SK-N-SH (cell line): ENCODE data around the gene KIF2A. TPM values are rescaled to one million over a fixed set of nuclear protein-coding genes. Genes with fewer than 3 reads are reported as not detected.

Experiments
- CTCF ChIA-PET: fragments of 300-600, 350-600 bp; formaldehyde crosslinking; extraction: SDS; loops from one replicate; lab custom pipeline; 2021; lab: Yijun Ruan, JAX
- POLR2A ChIA-PET: fragments of 350-600 bp; sonication (Branson Sonifier 250); formaldehyde crosslinking; extraction: SDS; loops from one replicate; lab custom pipeline; 2020; ENCODE audit warnings: antibody characterized with exemption, inconsistent platforms; lab: Yijun Ruan, JAX
- DNase-seq: peaks from one replicate; pipeline ENCODE4 v3.0.0; 2012
- H2AFZ ChIP-seq: fragments of 200-600 bp; sonication (generic); 2 replicates; pipeline ENCODE4 v1.8.1; 2016; ENCODE audit warnings: antibody characterized with exemption, mild to moderate bottlenecking, low read depth
- H3F3A ChIP-seq: fragments of 200-600 bp; sonication (generic); replicated peaks from 2 replicates; pipeline ENCODE3; 2016; ENCODE audit warnings: antibody characterized with exemption, mild to moderate bottlenecking; ENCODE audit not compliant: insufficient read depth
- H3K27ac ChIP-seq, 2 experiments: fragments of 200-500 bp in 1 of 2; fragments of 200-600 bp in 1 of 2; sonication (Bioruptor generic) in 1 of 2; sonication (generic), shearing (Covaris generic) in 1 of 2; 2 replicates each; pipeline versions ENCODE4 v1.5.1 to v1.6.1; 2014 to 2016; ENCODE audit warnings: low read depth in 2 of 2, inconsistent platforms in 1 of 2, low read length in 1 of 2, mild to moderate bottlenecking in 1 of 2, mixed read lengths in 1 of 2
- H3K27me3 ChIP-seq: fragments of 200-600 bp; sonication (generic), shearing (Covaris generic); 2 replicates; pipeline ENCODE4 v1.6.1; 2016; ENCODE audit warnings: mixed run types; ENCODE audit not compliant: insufficient read depth
- H3K36me3 ChIP-seq, 2 experiments: fragments of 200-500 bp in 1 of 2; fragments of 200-600 bp in 1 of 2; sonication (Bioruptor generic) in 1 of 2; sonication (generic) in 1 of 2; replicated peaks in 1 of 2; 2 replicates each; pipeline versions ENCODE3 to v1.5.1; 2014 to 2016; ENCODE audit warnings: low read length in 1 of 2, mild to moderate bottlenecking in 1 of 2; ENCODE audit not compliant: insufficient read depth in 2 of 2, control insufficient read depth in 1 of 2
- H3K4me1 ChIP-seq, 2 experiments: fragments of 200-500 bp in 1 of 2; fragments of 200-600 bp in 1 of 2; sonication (Bioruptor generic) in 1 of 2; sonication (generic), shearing (Covaris generic) in 1 of 2; 2 replicates each; pipeline versions ENCODE4 v1.5.1 to v1.6.1; 2014 to 2016; ENCODE audit warnings: low read depth in 1 of 2, low read length in 1 of 2, mixed run types in 1 of 2; ENCODE audit not compliant: insufficient read depth in 2 of 2, control insufficient read depth in 1 of 2
- H3K4me2 ChIP-seq: fragments of 200-600 bp; sonication (generic), shearing (Covaris generic); 2 replicates; pipeline ENCODE4 v1.6.1; 2017; ENCODE audit warnings: mixed run types
- H3K4me3 ChIP-seq, 2 experiments: fragments of 200-500 bp in 1 of 2; fragments of 200-600 bp in 1 of 2; sonication (Bioruptor generic) in 1 of 2; sonication (generic), shearing (Covaris generic) in 1 of 2; 2 replicates each; pipeline versions ENCODE4 v1.5.1 to v1.8.1; 2014 to 2016; ENCODE audit warnings: low read depth in 2 of 2, inconsistent platforms in 1 of 2, low read length in 1 of 2, mild to moderate bottlenecking in 1 of 2, mixed read lengths in 1 of 2, moderate library complexity in 1 of 2
- H3K79me2 ChIP-seq: fragments of 200-600 bp; sonication (generic); 2 replicates; pipeline ENCODE4 v1.8.1; 2017; ENCODE audit warnings: mild to moderate bottlenecking; ENCODE audit not compliant: insufficient read depth
- H3K9ac ChIP-seq: fragments of 200-600 bp; sonication (generic); 2 replicates; pipeline ENCODE4 v1.6.1; 2017; ENCODE audit warnings: mixed run types
- H3K9me2 ChIP-seq: fragments of 200-600 bp; sonication (generic); 2 replicates; pipeline ENCODE4 v1.6.1; 2017; ENCODE audit warnings: mixed run types
- H3K9me3 ChIP-seq: fragments of 200-600 bp; sonication (generic); 2 replicates; pipeline ENCODE4 v1.6.1; 2017; ENCODE audit warnings: mixed run types, mild to moderate bottlenecking, moderate library complexity
- H4K20me1 ChIP-seq: fragments of 200-600 bp; sonication (generic); 2 replicates; pipeline ENCODE4 v1.6.1; 2017; ENCODE audit warnings: mild to moderate bottlenecking, mixed run types; ENCODE audit not compliant: insufficient read depth
- CHD2 ChIP-seq: fragments of 150-350 bp; IDR thresholded peaks from 2 replicates; pipeline ENCODE4 v1.6.1; 2018; ENCODE audit warnings: low read length; ENCODE audit not compliant: partially characterized antibody
- CTCF ChIP-seq: fragments of 200-600 bp; sonication (generic); IDR thresholded peaks from 2 replicates; pipeline ENCODE4 v1.6.1; 2017; ENCODE audit warnings: antibody characterized with exemption, mild to moderate bottlenecking, moderate library complexity
- EP300 ChIP-seq, 2 experiments: IDR thresholded peaks; 2 replicates each; pipeline versions ENCODE4 v1.4.0 to v1.6.1; 2012; ENCODE audit warnings: borderline replicate concordance in 1 of 2, low read depth in 1 of 2, low read length in 1 of 2
- FOSL2 ChIP-seq: IDR thresholded peaks from 2 replicates; pipeline ENCODE4 v1.4.0; 2012; ENCODE audit warnings: low read depth, mild to moderate bottlenecking, moderate library complexity, borderline replicate concordance
- FOXJ3 ChIP-seq: sonication (generic); formaldehyde crosslinking; IDR thresholded peaks from 2 replicates; pipeline ENCODE4 v1.5.1; 2020; ENCODE audit warnings: mild to moderate bottlenecking, missing genetic modification reagents
- GABPA ChIP-seq: IDR thresholded peaks from 2 replicates; pipeline ENCODE4 v1.4.0; 2012; ENCODE audit warnings: low read depth, mild to moderate bottlenecking
- GATA2 ChIP-seq: sonication (generic); formaldehyde crosslinking; IDR thresholded peaks from 2 replicates; pipeline ENCODE4 v1.5.0; 2020; ENCODE audit warnings: mild to moderate bottlenecking, missing genetic modification reagents
- MXI1 ChIP-seq: IDR thresholded peaks from 2 replicates; pipeline ENCODE4 v1.6.1; 2012; ENCODE audit warnings: mild to moderate bottlenecking, low read depth, low read length, improper control_type of control experiment
- NFIC ChIP-seq: IDR thresholded peaks from 2 replicates; pipeline ENCODE4 v1.4.0; 2012; ENCODE audit warnings: borderline replicate concordance
- NRF1 ChIP-seq: IDR thresholded peaks from 2 replicates; pipeline ENCODE4 v1.6.1; 2012; ENCODE audit warnings: low read depth, mild to moderate bottlenecking, low read length
- RCOR1 ChIP-seq: fragments of 150-350 bp; IDR thresholded peaks from 2 replicates; pipeline ENCODE4 v1.6.1; 2017; ENCODE audit warnings: antibody characterized with exemption, low read length
- SMC3 ChIP-seq: IDR thresholded peaks from 2 replicates; pipeline ENCODE4 v1.6.1; 2012; ENCODE audit warnings: low read depth, low read length, improper control_type of control experiment
- TAF1 ChIP-seq: IDR thresholded peaks from 2 replicates; pipeline ENCODE4 v1.6.1; 2012; ENCODE audit warnings: low read depth, mild to moderate bottlenecking, low read length, moderate library complexity, borderline replicate concordance
- TEAD4 ChIP-seq: IDR thresholded peaks from 2 replicates; pipeline ENCODE4 v1.4.0; 2012; ENCODE audit warnings: mild to moderate bottlenecking, borderline replicate concordance; ENCODE audit not compliant: insufficient read depth
- WGBS: methylation state at CpG from one replicate; pipeline ENCODE4 v1.1.6; 2017; ENCODE audit warnings: low lambda C conversion rate; 5-methylcytosine and 5-hydroxymethylcytosine counted together
- polyA plus RNA-seq, 3 experiments: library from polyadenylated mRNA; depleted of rRNA; stranded (reverse); fragments of >200 nt; gene quantifications; 2 replicates each; pipeline ENCODE4 v1.2.3, GENCODE V29; 2012
- TF ChIP-seq, protein P1 (sequence below): IDR thresholded peaks from 2 replicates; pipeline ENCODE4 v1.6.1; 2012; ENCODE audit warnings: mild to moderate bottlenecking, low read depth, low read length, moderate library complexity
- TF ChIP-seq, protein P2 (sequence below): fragments of 150-350 bp; IDR thresholded peaks from 2 replicates; pipeline ENCODE4 v1.6.1; 2016; ENCODE audit warnings: mild to moderate bottlenecking, low read depth, low read length
- TF ChIP-seq, protein P3 (sequence below): IDR thresholded peaks from 2 replicates; pipeline ENCODE4; 2012

Gene KIF2A
- polyA plus RNA-seq, 1 of the 3 experiments (the other 2 are of a cell fraction), result 14.3 TPM

DNA sequence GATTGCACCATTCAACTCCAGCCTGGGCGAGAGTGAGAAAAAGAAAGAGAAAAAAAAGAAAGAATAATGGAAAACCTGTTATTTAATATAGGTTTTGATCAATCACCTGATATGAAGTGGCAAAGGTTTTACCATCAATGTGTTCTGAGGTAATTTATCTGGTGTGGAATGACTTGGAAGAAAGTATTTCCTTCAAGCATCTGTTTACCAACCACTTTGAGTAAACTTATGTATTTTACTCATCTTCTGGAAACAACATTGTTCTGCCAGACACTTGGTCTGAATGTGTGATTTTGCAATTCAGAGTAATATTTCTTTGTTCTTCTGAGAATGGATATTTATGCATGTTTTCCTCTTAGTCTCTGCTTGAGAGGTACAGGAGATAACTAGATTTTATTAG lies 24.3 kb downstream of the KIF2A start:
- Histone ChIP-seq H3K9ac (no peak overlapping the region), H3K4me2 (no peak overlapping the region)
- TF ChIP-seq GATA2 (CRISPR knock-in tag) (no peak), TEAD4 (no peak), FOXJ3 (no peak), NRF1 (no peak), CTCF (no peak), GABPA (no peak), FOSL2 (no peak), CHD2 (no peak), EP300 (IDR thresholded peaks at IDR 0.05; ENCODE audit: borderline replicate concordance in 1 of 2, low read depth in 1 of 2, low read length in 1 of 2) (no peak), TAF1 (no peak), MXI1 (no peak), SMC3 (no peak), RCOR1 (no peak), NFIC (no peak)
- TF ChIP-seq, protein P1, sequence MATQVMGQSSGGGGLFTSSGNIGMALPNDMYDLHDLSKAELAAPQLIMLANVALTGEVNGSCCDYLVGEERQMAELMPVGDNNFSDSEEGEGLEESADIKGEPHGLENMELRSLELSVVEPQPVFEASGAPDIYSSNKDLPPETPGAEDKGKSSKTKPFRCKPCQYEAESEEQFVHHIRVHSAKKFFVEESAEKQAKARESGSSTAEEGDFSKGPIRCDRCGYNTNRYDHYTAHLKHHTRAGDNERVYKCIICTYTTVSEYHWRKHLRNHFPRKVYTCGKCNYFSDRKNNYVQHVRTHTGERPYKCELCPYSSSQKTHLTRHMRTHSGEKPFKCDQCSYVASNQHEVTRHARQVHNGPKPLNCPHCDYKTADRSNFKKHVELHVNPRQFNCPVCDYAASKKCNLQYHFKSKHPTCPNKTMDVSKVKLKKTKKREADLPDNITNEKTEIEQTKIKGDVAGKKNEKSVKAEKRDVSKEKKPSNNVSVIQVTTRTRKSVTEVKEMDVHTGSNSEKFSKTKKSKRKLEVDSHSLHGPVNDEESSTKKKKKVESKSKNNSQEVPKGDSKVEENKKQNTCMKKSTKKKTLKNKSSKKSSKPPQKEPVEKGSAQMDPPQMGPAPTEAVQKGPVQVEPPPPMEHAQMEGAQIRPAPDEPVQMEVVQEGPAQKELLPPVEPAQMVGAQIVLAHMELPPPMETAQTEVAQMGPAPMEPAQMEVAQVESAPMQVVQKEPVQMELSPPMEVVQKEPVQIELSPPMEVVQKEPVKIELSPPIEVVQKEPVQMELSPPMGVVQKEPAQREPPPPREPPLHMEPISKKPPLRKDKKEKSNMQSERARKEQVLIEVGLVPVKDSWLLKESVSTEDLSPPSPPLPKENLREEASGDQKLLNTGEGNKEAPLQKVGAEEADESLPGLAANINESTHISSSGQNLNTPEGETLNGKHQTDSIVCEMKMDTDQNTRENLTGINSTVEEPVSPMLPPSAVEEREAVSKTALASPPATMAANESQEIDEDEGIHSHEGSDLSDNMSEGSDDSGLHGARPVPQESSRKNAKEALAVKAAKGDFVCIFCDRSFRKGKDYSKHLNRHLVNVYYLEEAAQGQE, result no peak
- TF ChIP-seq, protein P2, sequence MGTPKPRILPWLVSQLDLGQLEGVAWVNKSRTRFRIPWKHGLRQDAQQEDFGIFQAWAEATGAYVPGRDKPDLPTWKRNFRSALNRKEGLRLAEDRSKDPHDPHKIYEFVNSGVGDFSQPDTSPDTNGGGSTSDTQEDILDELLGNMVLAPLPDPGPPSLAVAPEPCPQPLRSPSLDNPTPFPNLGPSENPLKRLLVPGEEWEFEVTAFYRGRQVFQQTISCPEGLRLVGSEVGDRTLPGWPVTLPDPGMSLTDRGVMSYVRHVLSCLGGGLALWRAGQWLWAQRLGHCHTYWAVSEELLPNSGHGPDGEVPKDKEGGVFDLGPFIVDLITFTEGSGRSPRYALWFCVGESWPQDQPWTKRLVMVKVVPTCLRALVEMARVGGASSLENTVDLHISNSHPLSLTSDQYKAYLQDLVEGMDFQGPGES, result no peak
- TF ChIP-seq, protein P3, sequence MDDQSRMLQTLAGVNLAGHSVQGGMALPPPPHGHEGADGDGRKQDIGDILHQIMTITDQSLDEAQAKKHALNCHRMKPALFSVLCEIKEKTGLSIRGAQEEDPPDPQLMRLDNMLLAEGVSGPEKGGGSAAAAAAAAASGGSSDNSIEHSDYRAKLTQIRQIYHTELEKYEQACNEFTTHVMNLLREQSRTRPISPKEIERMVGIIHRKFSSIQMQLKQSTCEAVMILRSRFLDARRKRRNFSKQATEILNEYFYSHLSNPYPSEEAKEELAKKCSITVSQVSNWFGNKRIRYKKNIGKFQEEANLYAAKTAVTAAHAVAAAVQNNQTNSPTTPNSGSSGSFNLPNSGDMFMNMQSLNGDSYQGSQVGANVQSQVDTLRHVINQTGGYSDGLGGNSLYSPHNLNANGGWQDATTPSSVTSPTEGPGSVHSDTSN, result no peak
- TF ChIP-seq, all 33 proteins: peak for 0
- Histone ChIP-seq H3K36me3 (peaks cover 2 to 4% of the 10 kb centered on the region in 2 experiments), H3K79me2 (peaks cover 98% of the 10 kb centered on the region), H3K9me2 (no peaks in the 10 kb centered on the region), H3K27ac (no peak overlapping the region), H3F3A (peaks cover 11% of the 10 kb centered on the region), H4K20me1 (peaks cover 65% of the 10 kb centered on the region), H3K27me3 (no peaks in the 10 kb centered on the region), H3K4me1 (peaks cover 5 to 32% of the 10 kb centered on the region in 2 experiments; a peak in 3 of 4 replicates), H2AFZ (no peak overlapping the region), H3K9me3 (no peaks in the 10 kb centered on the region), H3K4me3 (no peak overlapping the region)
- WGBS, result 77% methylated on average over 1 of the region's 1 CpG
- CTCF ChIA-PET, result interaction anchor here (2.0 kb wide), 1 partner anchor 23 kb away, joined by 6 read pairs; no protein-coding TSS in a partner anchor
- DNase-seq, result no peak
- POLR2A ChIA-PET, result no interaction called here
